H1 (cell line): Measurements from ENCODE around the gene PRLHR. TPM values are rescaled to one million over a fixed set of nuclear protein-coding genes. Genes with fewer than 3 reads are reported as not detected.

ENCODE experiments used
- CTCF ChIA-PET: fragments of 300-600 bp; sonication (Branson Sonifier 250); formaldehyde crosslinking; loops from one replicate; lab custom pipeline; 2021; ENCODE audit not compliant: partially characterized antibody; lab: Charles Lee
- POLR2A ChIA-PET: fragments of 300-600 bp; sonication (Branson Sonifier 250); formaldehyde crosslinking; loops from one replicate; lab custom pipeline; 2021; ENCODE audit warnings: inconsistent platforms; ENCODE audit not compliant: partially characterized antibody; lab: Charles Lee
- DNase-seq, 2 experiments: peaks; one replicate each; pipeline versions ENCODE4 v3.0.0 to v3.0.0-alpha.2; 2010 to 2022; ENCODE audit warnings: low spot score in 2 of 2, low read depth in 1 of 2, mixed read lengths in 1 of 2
- FAIRE-seq: peaks from 2 replicates; lab custom pipeline; 2011; peaks lifted over from hg19 to GRCh38; lab: Jason Lieb, UNC
- H2AFZ ChIP-seq: 2 replicates; pipeline ENCODE4 v1.8.1; 2012; ENCODE audit warnings: low read length, inconsistent platforms
- H2AK5ac ChIP-seq: 2 replicates; pipeline ENCODE4 v1.6.1; 2013; ENCODE audit warnings: low read depth, low read length
- H2BK120ac ChIP-seq: replicated peaks from 2 replicates; pipeline ENCODE3; 2013; ENCODE audit warnings: low read depth, low read length, inconsistent platforms
- H2BK12ac ChIP-seq: 2 replicates; pipeline ENCODE4 v1.6.1; 2013; ENCODE audit warnings: low read depth, low read length
- H2BK15ac ChIP-seq: 2 replicates; pipeline ENCODE4 v1.6.1; 2013; ENCODE audit warnings: low read length
- H2BK20ac ChIP-seq: 2 replicates; pipeline ENCODE4 v1.6.1; 2013; ENCODE audit warnings: low read length
- H2BK5ac ChIP-seq: 2 replicates; pipeline ENCODE4 v1.6.1; 2013; ENCODE audit warnings: low read depth, low read length
- H3K14ac ChIP-seq: 2 replicates; pipeline ENCODE4 v1.6.1; 2013; ENCODE audit warnings: inconsistent platforms; ENCODE audit not compliant: insufficient read length
- H3K18ac ChIP-seq: 2 replicates; pipeline ENCODE4 v1.6.1; 2013; ENCODE audit warnings: low read length; ENCODE audit errors: extremely low read depth
- H3K23ac ChIP-seq: 2 replicates; pipeline ENCODE4 v1.6.1; 2013; ENCODE audit warnings: inconsistent platforms; ENCODE audit not compliant: insufficient read length
- H3K23me2 ChIP-seq: 2 replicates; pipeline ENCODE4 v1.6.1; 2013; ENCODE audit warnings: low read depth, low read length
- H3K27ac ChIP-seq: 2 replicates; pipeline ENCODE4 v1.6.1; 2011; ENCODE audit warnings: low read depth, low read length, inconsistent platforms
- H3K27me3 ChIP-seq, 4 experiments: replicated peaks in 1 of 4; 1 replicate in 1 of 4; 2 replicates in 3 of 4; pipeline versions ENCODE4 v1.6.1 to v1.8.1; 2011 to 2013; ENCODE audit warnings: low read length in 3 of 4, mild to moderate bottlenecking in 3 of 4, inconsistent platforms in 2 of 4, mixed read lengths in 2 of 4, moderate library complexity in 1 of 4; ENCODE audit not compliant: control insufficient read depth in 3 of 4, insufficient read depth in 3 of 4; ENCODE audit errors: extremely low read depth in 1 of 4
- H3K36me3 ChIP-seq, 4 experiments: 2 replicates each; pipeline versions ENCODE4 v1.6.1 to v1.8.1; 2011 to 2013; ENCODE audit warnings: mild to moderate bottlenecking in 4 of 4, low read length in 3 of 4, moderate library complexity in 2 of 4, control low read depth in 1 of 4, inconsistent platforms in 1 of 4; ENCODE audit not compliant: insufficient read depth in 4 of 4, control insufficient read depth in 2 of 4
- H3K4ac ChIP-seq: replicated peaks from 2 replicates; pipeline ENCODE3; 2013; ENCODE audit warnings: low read length, low read depth, mixed read lengths, inconsistent platforms; ENCODE audit not compliant: insufficient read length
- H3K4me1 ChIP-seq, 4 experiments: replicated peaks in 1 of 4; 1 replicate in 1 of 4; 2 replicates in 3 of 4; pipeline versions ENCODE4 v1.6.1 to v1.8.1; 2011 to 2013; ENCODE audit warnings: low read length in 3 of 4, inconsistent platforms in 2 of 4, mixed read lengths in 1 of 4; ENCODE audit not compliant: insufficient read depth in 4 of 4, control insufficient read depth in 3 of 4
- H3K4me2 ChIP-seq, 2 experiments: 2 replicates each; pipeline versions ENCODE4 v1.6.1 to v1.8.1; 2011 to 2013; ENCODE audit warnings: low read depth in 2 of 2, low read length in 2 of 2, control low read depth in 1 of 2, inconsistent platforms in 1 of 2, mild to moderate bottlenecking in 1 of 2; ENCODE audit not compliant: insufficient read depth in 1 of 2
- H3K4me3 ChIP-seq, 4 experiments: fragments of 200-600, 300-600 bp in 1 of 4; sonication (generic), shearing (Covaris generic), sonication (Bioruptor Twin) in 1 of 4; 2 replicates each; pipeline versions ENCODE4 v1.5.1 to v1.8.1; 2011 to 2016; ENCODE audit warnings: low read length in 4 of 4, low read depth in 3 of 4, control low read depth in 2 of 4, inconsistent platforms in 2 of 4, mild to moderate bottlenecking in 2 of 4, mixed read lengths in 1 of 4, moderate library complexity in 1 of 4; ENCODE audit not compliant: insufficient read depth in 2 of 4; ENCODE audit errors: extremely low read depth in 1 of 4
- H3K56ac ChIP-seq: replicated peaks from 2 replicates; pipeline ENCODE3; 2013; ENCODE audit warnings: low read depth, mild to moderate bottlenecking, mixed read lengths, low read length, inconsistent platforms; ENCODE audit not compliant: insufficient read length
- H3K79me1 ChIP-seq: 2 replicates; pipeline ENCODE4 v1.6.1; 2013; ENCODE audit warnings: low read depth, low read length, control low read depth
- H3K79me2 ChIP-seq, 2 experiments: 2 replicates each; pipeline versions ENCODE4 v1.6.1 to v1.8.1; 2012 to 2013; ENCODE audit warnings: low read length in 2 of 2, mild to moderate bottlenecking in 2 of 2, inconsistent platforms in 1 of 2; ENCODE audit not compliant: insufficient read depth in 2 of 2, control insufficient read depth in 1 of 2
- H3K9ac ChIP-seq, 4 experiments: replicated peaks in 1 of 4; 1 replicate in 1 of 4; 2 replicates in 3 of 4; pipeline versions ENCODE4 v1.6.1 to v1.8.1; 2011 to 2013; ENCODE audit warnings: low read depth in 3 of 4, low read length in 3 of 4, control low read depth in 2 of 4, mild to moderate bottlenecking in 2 of 4, moderate library complexity in 2 of 4, inconsistent platforms in 1 of 4; ENCODE audit errors: extremely low read depth in 1 of 4
- H3K9me3 ChIP-seq, 2 experiments: 2 replicates each; pipeline versions ENCODE4 v1.6.1 to v1.8.1; 2012 to 2013; ENCODE audit warnings: mild to moderate bottlenecking in 2 of 2, moderate library complexity in 2 of 2, control low read depth in 1 of 2, inconsistent platforms in 1 of 2, low read depth in 1 of 2, low read length in 1 of 2, mixed read lengths in 1 of 2; ENCODE audit not compliant: insufficient read depth in 2 of 2
- H4K20me1 ChIP-seq, 2 experiments: replicated peaks in 1 of 2; 2 replicates each; pipeline versions ENCODE3 to v1.8.1; 2011 to 2013; ENCODE audit warnings: inconsistent platforms in 2 of 2, low read length in 2 of 2, mild to moderate bottlenecking in 1 of 2; ENCODE audit not compliant: insufficient read depth in 2 of 2, control insufficient read depth in 1 of 2
- H4K5ac ChIP-seq: 2 replicates; pipeline ENCODE4 v1.6.1; 2013; ENCODE audit warnings: low read length, low read depth, mixed read lengths, inconsistent platforms; ENCODE audit not compliant: insufficient read length
- H4K8ac ChIP-seq: 2 replicates; pipeline ENCODE4 v1.8.0; 2013; ENCODE audit warnings: mild to moderate bottlenecking, moderate library complexity, low read length, inconsistent platforms; ENCODE audit not compliant: insufficient read depth; ENCODE audit errors: extremely low read depth
- H4K91ac ChIP-seq: replicated peaks from 2 replicates; pipeline ENCODE3; 2013; ENCODE audit warnings: low read length, mixed read lengths, inconsistent platforms; ENCODE audit not compliant: insufficient read length
- POLR2AphosphoS5 ChIP-seq: IDR thresholded peaks from 2 replicates; pipeline ENCODE4 v1.6.1; 2011; ENCODE audit warnings: low read depth, low read length
- SP4 ChIP-seq: IDR thresholded peaks from 2 replicates; pipeline ENCODE4 v1.6.1; 2012; ENCODE audit warnings: low read length, inconsistent platforms
- WGBS, 2 experiments: shearing (Covaris generic) in 1 of 2; methylation state at CpG; one replicate each; pipeline versions ENCODE4 v1.1.6 to v1.1.7; 2013 to 2015; ENCODE audit warnings: low lambda C conversion rate in 2 of 2, mixed read lengths in 2 of 2, inconsistent platforms in 1 of 2, low coverage in 1 of 2, missing lambda C conversion rate in 1 of 2; ENCODE audit not compliant: insufficient replicate concordance in 2 of 2, insufficient coverage in 1 of 2, insufficient read length in 1 of 2; ENCODE audit errors: extremely low coverage in 1 of 2, missing lambda C conversion rate in 1 of 2; 5-methylcytosine and 5-hydroxymethylcytosine counted together
- polyA plus RNA-seq, 7 experiments: library from polyadenylated mRNA; depleted of rRNA in 3 of 7; stranded (reverse) in 5 of 7; unstranded in 2 of 7; fragments of >200 nt in 5 of 7; fragments of 200-250 nt in 2 of 7; gene quantifications; 1 replicate in 5 of 7; 2 replicates in 1 of 7; 4 replicates in 1 of 7; pipeline versions ENCODE4 v1.2.1 to v1.2.3, GENCODE V29; 2011 to 2013; ENCODE audit warnings: missing spikeins in 2 of 7, mixed read lengths in 2 of 7
- total RNA-seq: library from RNA; stranded (reverse); fragmentation: NEBNext Ultra II Directional; extraction: Animal tissue kit (Norgen Biotek cat#: 25700); gene quantifications from 2 replicates; pipeline ENCODE4 v1.2.1, GENCODE V29; 2021

Gene PRLHR
- total and polyA plus RNA-seq, 2 of the 8 experiments (the other 6 are each of a cell fraction or from before 2014, with no cell fraction given): not detected

DNA sequence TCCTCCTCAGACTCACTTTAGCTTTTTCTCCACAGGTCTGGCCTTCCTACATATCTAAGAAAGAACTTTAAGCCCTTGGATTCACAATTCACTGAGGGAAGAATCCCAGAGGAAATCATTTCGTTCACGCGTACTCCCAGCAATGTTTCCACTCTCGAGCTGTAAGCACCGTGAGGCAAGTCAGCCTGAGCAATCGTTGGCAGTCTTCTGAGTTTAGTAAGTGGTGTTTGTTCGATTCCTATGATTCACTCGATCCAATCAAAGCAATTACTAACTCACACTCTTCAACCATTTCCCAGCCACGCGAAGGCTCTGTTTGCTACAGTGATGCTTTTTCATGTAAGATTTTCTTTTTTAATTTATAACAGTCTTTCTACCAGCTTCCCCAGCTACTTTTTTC is 10.2 kb upstream of the PRLHR start:
- H2BK20ac ChIP-seq: no peak overlapping the region
- CTCF ChIA-PET: interaction anchor here (0.6 to 1.7 kb wide), 7 partner anchors 9 to 221 kb away, joined by 3 to 10 read pairs (median 3); no protein-coding TSS in a partner anchor
- H2BK120ac ChIP-seq: no peak overlapping the region
- no peak overlapping the region for H4K8ac ChIP-seq
- H2BK12ac ChIP-seq: no peak overlapping the region
- no peak overlapping the region for H3K4me2 ChIP-seq
- no peak overlapping the region for H3K27ac ChIP-seq
- no peak overlapping the region for H3K23ac ChIP-seq
- WGBS, 2 experiments: 95% methylated on average over 10 of the region's 10 CpGs; no CpG with 5 or more reads in 1 of the 2 experiments
- no peak overlapping the region for H3K9ac ChIP-seq
- H3K79me2 ChIP-seq: no peaks in the 10 kb centered on the region
- no peak overlapping the region for H4K5ac ChIP-seq
- H3K27me3 ChIP-seq: 0 out of 7 replicates have a peak, but pooled peaks cover 0 to 2% (median 0%) of the 10 kb centered on the region in 4 experiments
- no peaks in the 10 kb centered on the region for H4K20me1 ChIP-seq
- H3K4ac ChIP-seq: no peak overlapping the region
- no peak overlapping the region; the same call in 1 of the 2 replicates for H2AFZ ChIP-seq
- no peak overlapping the region for H3K18ac ChIP-seq
- no peak overlapping the region for H3K56ac ChIP-seq
- no peak overlapping the region for H2AK5ac ChIP-seq
- H3K4me3 ChIP-seq: no peak overlapping the region
- H2BK5ac ChIP-seq: no peak overlapping the region
- H3K9me3 ChIP-seq: no peaks in the 10 kb centered on the region
- no peaks in the 10 kb centered on the region; the same call in 1 of the 2 replicates for H3K23me2 ChIP-seq
- no peaks in the 10 kb centered on the region for H3K79me1 ChIP-seq
- no peak overlapping the region for H3K14ac ChIP-seq
- DNase-seq (no peak), FAIRE-seq (no peak)
- H2BK15ac ChIP-seq: no peak overlapping the region
- no peak overlapping the region for H4K91ac ChIP-seq
- no peaks in the 10 kb centered on the region for H3K36me3 ChIP-seq
- POLR2A ChIA-PET: no interaction called here
- no peaks in the 10 kb centered on the region for H3K4me1 ChIP-seq
- TF ChIP-seq SP4 (no peak), POLR2AphosphoS5 (no peak)
